ENCODE data around the gene GRIK1.

DNA sequence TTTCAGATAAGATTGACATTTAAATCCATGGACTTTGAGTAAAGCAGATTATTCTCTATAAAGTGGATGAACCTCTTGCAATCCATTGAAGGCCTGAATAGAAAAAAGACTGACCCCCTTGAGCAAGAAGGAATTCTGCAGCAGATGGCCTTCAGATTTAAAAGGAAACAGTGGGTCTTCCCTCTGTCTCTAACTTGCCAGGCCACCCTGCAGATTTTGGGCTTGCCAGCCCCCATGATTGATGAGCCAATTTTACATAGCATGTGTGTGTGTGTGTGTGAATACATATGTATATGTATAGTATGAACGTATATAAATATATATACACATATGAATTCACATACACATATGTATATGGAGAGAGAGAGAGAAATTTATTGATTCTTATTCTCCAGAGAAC is 113.4 kb downstream of the GRIK1 start:
- TF ChIP-seq EZH2 (IDR thresholded peaks at IDR 0.05; ENCODE audit: insufficient read depth, poor library complexity, severe bottlenecking) (no peak), EZH2phosphoT487 (IDR thresholded peaks at IDR 0.05; ENCODE audit: insufficient read depth, low read depth) (no peak)
